Left ventricle myocardium inferior (tissue), 1 donor: ENCODE results near the gene BEND5. TPM values are rescaled to one million over a fixed set of nuclear protein-coding genes. Genes with fewer than 3 reads are reported as not detected.

Source experiments
- DNase-seq: peaks from one replicate; pipeline ENCODE4 v3.0.0-alpha.2; 2020
- H3K27ac ChIP-seq: fragments of 200-600 bp; replicated peaks from 2 replicates; pipeline ENCODE4 v1.8.0; 2021
- H3K27me3 ChIP-seq: fragments of 200-600 bp; 2 replicates; pipeline ENCODE4 v1.8.0; 2021; ENCODE audit warnings: low read depth
- H3K36me3 ChIP-seq: fragments of 200-600 bp; 2 replicates; pipeline ENCODE4 v1.8.0; 2021
- H3K4me1 ChIP-seq: fragments of 200-600 bp; 2 replicates; pipeline ENCODE4 v1.8.0; 2021
- H3K4me3 ChIP-seq: fragments of 200-600 bp; 2 replicates; pipeline ENCODE4 v1.8.0; 2021; ENCODE audit warnings: mild to moderate bottlenecking, moderate library complexity
- H3K9me3 ChIP-seq: fragments of 200-600 bp; replicated peaks from 2 replicates; pipeline ENCODE4 v1.8.0; 2021
- CTCF ChIP-seq: fragments of 200-600 bp; IDR thresholded peaks from 2 replicates; pipeline ENCODE4 v1.8.0; 2021; ENCODE audit warnings: antibody characterized with exemption, mild to moderate bottlenecking, borderline replicate concordance
- intact Hi-C: fragments of 100-400 bp; cut with micrococcal nuclease; formaldehyde crosslinking; loops from one replicate; pipeline ENCODE4 v1.11.0; 2022
- total RNA-seq: library from RNA; stranded (reverse); fragmentation: NEBNext Ultra II Directional; extraction: Animal tissue kit (Norgen Biotek cat#: 25700); gene quantifications from one replicate; pipeline ENCODE4 v1.2.1, GENCODE V29; 2021
- donor health status: DM: no; HTN: yes; CAD: no; lungs with severe emphysema.

Gene BEND5
- total RNA-seq, 1 donor from 2014 or later = 4.2 TPM

- intact Hi-C loops = no loop called here
- Histone ChIP-seq H3K27ac (no peak overlapping the region), H3K36me3 (peaks cover 26% of the 10 kb centered on the region), H3K4me3 (no peak overlapping the region), H3K9me3 (no peaks in the 10 kb centered on the region), H3K27me3 (no peaks in the 10 kb centered on the region), H3K4me1 (no peaks in the 10 kb centered on the region)
- DNase-seq = no peak
- no peak for TF ChIP-seq CTCF
Observed at GRCh38 chr1:48726139-48726538, 50.6 kb downstream of the BEND5 start.

GRCh38 chr1:48725341-48726046 lies 51.2 kb downstream of the BEND5 start:
- Histone ChIP-seq H3K4me1 (no peaks in the 10 kb centered on the region), H3K4me3 (no peak overlapping the region), H3K27ac (no peak overlapping the region), H3K36me3 (peaks cover 24% of the 10 kb centered on the region), H3K27me3 (no peaks in the 10 kb centered on the region), H3K9me3 (no peaks in the 10 kb centered on the region)
- intact Hi-C loops = no loop called here
- DNase-seq = no peak
- no peak for TF ChIP-seq CTCF

DNA sequence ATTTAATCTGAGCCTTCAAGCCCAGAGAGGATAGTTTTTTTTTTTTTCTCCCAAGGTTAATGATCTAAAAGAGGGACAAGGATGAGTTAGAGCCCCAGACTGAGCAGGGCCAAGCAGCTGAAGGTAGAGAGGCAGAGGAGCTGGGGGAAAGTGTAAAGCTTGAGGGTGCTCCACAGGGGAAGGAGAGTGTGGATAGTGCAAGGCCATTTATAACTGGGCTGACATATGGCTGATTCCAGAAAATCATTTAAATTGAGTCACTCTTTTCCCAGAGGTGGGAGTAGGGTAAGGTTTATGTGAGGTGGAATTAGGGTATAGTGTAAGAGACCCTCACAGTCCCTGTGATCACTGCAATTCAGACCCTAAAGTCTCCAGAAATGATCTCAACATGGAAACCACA lies 55.8 kb downstream of the BEND5 start:
- no peak for TF ChIP-seq CTCF
- no peaks in the 10 kb centered on the region for H3K4me1 ChIP-seq
- H3K27ac ChIP-seq = no peak overlapping the region
- DNase-seq = no peak
- H3K27me3 ChIP-seq = no peaks in the 10 kb centered on the region
- H3K36me3 ChIP-seq = no peaks in the 10 kb centered on the region
- H3K9me3 ChIP-seq = no peaks in the 10 kb centered on the region
- intact Hi-C loops = no loop called here
- no peak overlapping the region for H3K4me3 ChIP-seq

DNA sequence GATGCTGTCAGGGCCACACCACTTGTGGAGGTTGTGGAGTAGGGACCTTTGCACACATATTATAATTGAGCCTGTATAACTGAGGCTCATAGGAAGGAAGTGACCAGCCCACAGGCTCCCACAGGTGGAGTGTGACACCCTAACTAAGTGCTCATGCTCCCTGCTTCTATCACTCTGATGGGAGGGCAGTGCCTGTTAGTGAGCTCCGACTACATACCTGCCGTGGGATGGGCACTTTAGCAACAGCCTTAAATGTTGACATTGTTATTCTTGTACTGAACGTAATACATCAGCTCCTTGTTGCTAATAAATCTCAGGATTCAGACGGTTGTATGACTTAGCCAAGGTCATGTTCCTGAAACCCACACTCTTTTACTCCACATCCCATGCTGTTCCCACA lies 58.0 kb downstream of the BEND5 start:
- no peak overlapping the region for H3K27ac ChIP-seq
- intact Hi-C loops = no loop called here
- no peaks in the 10 kb centered on the region for H3K4me1 ChIP-seq
- no peaks in the 10 kb centered on the region for H3K27me3 ChIP-seq
- no peaks in the 10 kb centered on the region for H3K36me3 ChIP-seq
- no peak for DNase-seq
- no peak overlapping the region for H3K4me3 ChIP-seq
- no peaks in the 10 kb centered on the region for H3K9me3 ChIP-seq
- TF ChIP-seq CTCF = no peak

- no peak for TF ChIP-seq CTCF
- H3K4me3 ChIP-seq = no peak overlapping the region
- H3K4me1 ChIP-seq = no peaks in the 10 kb centered on the region
- no peaks in the 10 kb centered on the region for H3K9me3 ChIP-seq
- intact Hi-C loops = no loop called here
- H3K27me3 ChIP-seq = no peaks in the 10 kb centered on the region
- no peaks in the 10 kb centered on the region for H3K36me3 ChIP-seq
- no peak overlapping the region for H3K27ac ChIP-seq
- no peak for DNase-seq
Observed at GRCh38 chr1:48718116-48718630, 58.5 kb downstream of the BEND5 start.
